Stimulated activated naive B cell treated with anti-CD40 and anti-IgM and Interleukin-4, amounts not matched to agents 10 μg/mL and 1 μg/mL and 100 μg/mL, for 72 hours (primary cell): Measurements from ENCODE around the gene DYNLRB1.
"Not testable (repeated sequence)": the region's sequence is repeated elsewhere in the genome, so short reads cannot be mapped to it uniquely, and the experiment has no call there.

ENCODE experiments used
- ATAC-seq, 2 donors: fragments of 150-1000 bp; cut with Tn5 transposase; replicated peaks; 2 replicates each; pipeline ENCODE4 v1.10.0; 2021; ENCODE audit warnings: moderate library complexity in 1 of 2
- DNase-seq: peaks from one replicate; pipeline ENCODE4 v3.0.0; 2021
- H3K27ac Mint-ChIP-seq: one replicate; pipeline ENCODE4 v1.8.0; 2022; ENCODE audit warnings: mild to moderate bottlenecking, mixed read lengths
- H3K27me3 Mint-ChIP-seq, 2 donors: one replicate each; pipeline ENCODE4 v1.8.0; 2022; ENCODE audit warnings: mixed read lengths in 2 of 2
- H3K36me3 Mint-ChIP-seq, 2 donors: one replicate each; pipeline ENCODE4 v1.8.0; 2022; ENCODE audit warnings: mixed read lengths in 2 of 2, mild to moderate bottlenecking in 1 of 2
- H3K4me1 Mint-ChIP-seq, 2 donors: one replicate each; pipeline ENCODE4 v1.8.0; 2022; ENCODE audit warnings: mixed read lengths in 2 of 2, mild to moderate bottlenecking in 1 of 2
- H3K4me3 Mint-ChIP-seq, 2 donors: one replicate each; pipeline ENCODE4 v1.8.0; 2022; ENCODE audit warnings: mild to moderate bottlenecking in 2 of 2, mixed read lengths in 2 of 2, moderate library complexity in 1 of 2
- H3K9me3 Mint-ChIP-seq, 2 donors: one replicate each; pipeline ENCODE4 v1.8.0; 2022; ENCODE audit warnings: mixed read lengths in 2 of 2, mild to moderate bottlenecking in 1 of 2

DYNLRB1 gene

DNA sequence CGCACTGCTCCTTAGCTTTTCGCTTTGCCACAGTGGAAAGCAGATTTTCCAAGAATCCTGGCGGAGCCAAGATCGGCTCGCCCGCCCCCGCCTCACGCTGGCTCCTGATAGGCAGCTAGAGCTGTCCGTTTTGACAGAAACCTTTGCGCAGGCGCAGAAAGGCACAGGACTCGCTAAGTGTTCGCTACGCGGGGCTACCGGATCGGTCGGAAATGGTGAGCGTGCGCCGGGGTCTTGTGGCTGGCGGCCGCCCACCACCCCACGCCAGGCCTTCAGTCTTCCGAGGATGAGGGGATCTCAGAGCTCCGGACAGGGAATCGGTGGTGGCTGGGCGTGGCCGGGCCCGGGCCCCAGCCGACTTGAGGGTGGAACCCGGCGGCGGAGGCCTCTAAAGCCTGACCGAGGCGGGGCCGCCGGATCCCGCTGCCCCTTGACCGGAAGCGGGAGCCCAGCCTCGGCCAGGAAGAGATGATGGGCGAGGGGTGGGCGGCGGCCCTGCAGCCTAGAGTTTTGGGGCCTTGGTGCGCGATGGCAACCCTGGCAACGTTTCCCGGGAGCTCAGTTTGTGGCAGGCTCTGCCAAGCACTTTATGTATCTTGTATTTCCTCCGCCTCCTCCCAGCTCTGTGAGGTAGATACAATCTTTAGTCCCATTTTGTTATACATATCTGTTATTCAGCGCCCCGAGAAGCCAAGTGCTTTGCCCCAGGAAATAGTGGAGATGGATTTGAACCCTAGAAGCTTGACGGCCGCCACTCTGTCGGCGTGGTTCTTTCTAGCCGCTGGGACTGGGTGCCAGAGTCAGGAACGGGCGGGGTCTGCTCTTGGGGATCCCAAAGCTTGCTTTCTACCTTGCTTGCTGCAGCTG, at the start of gene DYNLRB1:
DYNLRB1 (plus strand) TSS at position 176 of the 867 bp plus-strand sequence; CDS start at position 213, 37 bp downstream.
- Mint-ChIP-seq H3K4me3 (peak within 1 kb of the TSS; percentile 95 to 99), H3K36me3 (peaks cover 13% of the 10 kb centered on the region in 2 donors), H3K27ac (peak within 1 kb of the TSS; percentile 99), H3K27me3 (no peaks in the 10 kb centered on the region), H3K4me1 (peaks cover 26 to 50% of the 10 kb centered on the region in 2 donors), H3K9me3 (no peaks in the 10 kb centered on the region)
- ATAC-seq (peak; percentile 87 to 91), DNase-seq (peak; percentile 90)

DNA sequence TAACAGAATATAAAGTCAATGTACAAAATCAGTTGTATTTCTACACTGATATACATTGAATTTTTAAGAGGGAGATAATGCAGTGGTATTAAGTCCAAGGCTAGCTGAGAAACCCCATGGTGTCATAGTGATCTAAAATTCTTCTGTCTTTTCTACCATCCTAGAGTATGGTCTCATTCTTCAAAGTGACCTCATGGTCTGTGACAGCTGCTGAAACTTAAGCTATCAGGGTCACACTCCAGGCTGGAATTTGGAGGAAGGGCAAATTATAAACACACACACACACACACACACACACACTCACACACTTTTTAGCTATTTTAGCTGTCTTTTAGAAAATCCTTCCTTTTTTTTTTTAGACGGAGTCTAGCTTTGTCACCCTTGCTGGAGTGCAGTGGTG, 47.3 kb upstream of the DYNLRB1 start:
- Mint-ChIP-seq H3K9me3 (no peaks in the 10 kb centered on the region), H3K4me3 (no peak overlapping the region), H3K36me3 (peaks cover 26 to 47% of the 10 kb centered on the region in 2 donors)

DNA sequence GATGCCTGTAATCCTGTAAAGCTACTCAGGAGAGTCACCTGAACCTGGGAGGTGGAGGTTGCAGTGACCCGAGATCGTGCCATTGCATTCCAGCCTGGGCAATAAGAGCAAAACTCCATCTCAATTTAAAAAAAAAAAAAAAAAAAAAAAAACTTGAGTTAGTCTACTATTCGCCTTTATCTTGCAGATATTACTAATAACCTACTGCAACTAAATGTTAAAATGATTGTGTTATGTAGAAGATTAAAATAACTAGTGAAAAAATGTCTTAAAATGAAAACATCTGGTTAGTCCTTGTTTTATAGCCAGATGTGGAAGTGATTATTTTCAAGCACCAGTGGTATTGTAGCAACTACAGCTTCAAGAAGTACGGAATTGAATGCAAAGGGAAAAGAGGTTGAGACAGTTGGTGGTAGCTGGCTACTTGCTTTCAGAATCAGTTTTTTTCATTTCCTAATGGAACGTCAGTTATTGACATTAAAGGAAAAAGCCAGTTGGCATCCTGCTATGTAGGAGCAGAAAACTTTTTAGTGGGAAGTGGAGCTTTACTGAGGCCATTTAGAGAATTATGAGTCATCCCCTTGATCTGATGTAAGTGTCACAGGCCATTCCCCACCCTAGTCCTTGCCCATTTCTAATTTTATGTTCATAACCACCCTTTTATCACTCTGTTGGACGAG, 43.8 kb upstream of the DYNLRB1 start:
- peak in 1 of 2 donors; percentile 45 for ATAC-seq
- Mint-ChIP-seq H3K27me3 (no peaks in the 10 kb centered on the region), H3K36me3 (peaks cover 28 to 45% of the 10 kb centered on the region in 2 donors), H3K27ac (no peak overlapping the region), H3K9me3 (no peaks in the 10 kb centered on the region), H3K4me1 (peaks cover 8 to 15% of the 10 kb centered on the region in 2 donors), H3K4me3 (no peak overlapping the region)
- no peak for DNase-seq

More for the DNA sequence above, 47.3 kb upstream of the DYNLRB1 start:
- no peak for ATAC-seq
- Mint-ChIP-seq H3K4me1 (peaks cover 0 to 7% of the 10 kb centered on the region in 2 donors), H3K27me3 (no peaks in the 10 kb centered on the region), H3K27ac (no peak overlapping the region)
- DNase-seq = no peak

DNA sequence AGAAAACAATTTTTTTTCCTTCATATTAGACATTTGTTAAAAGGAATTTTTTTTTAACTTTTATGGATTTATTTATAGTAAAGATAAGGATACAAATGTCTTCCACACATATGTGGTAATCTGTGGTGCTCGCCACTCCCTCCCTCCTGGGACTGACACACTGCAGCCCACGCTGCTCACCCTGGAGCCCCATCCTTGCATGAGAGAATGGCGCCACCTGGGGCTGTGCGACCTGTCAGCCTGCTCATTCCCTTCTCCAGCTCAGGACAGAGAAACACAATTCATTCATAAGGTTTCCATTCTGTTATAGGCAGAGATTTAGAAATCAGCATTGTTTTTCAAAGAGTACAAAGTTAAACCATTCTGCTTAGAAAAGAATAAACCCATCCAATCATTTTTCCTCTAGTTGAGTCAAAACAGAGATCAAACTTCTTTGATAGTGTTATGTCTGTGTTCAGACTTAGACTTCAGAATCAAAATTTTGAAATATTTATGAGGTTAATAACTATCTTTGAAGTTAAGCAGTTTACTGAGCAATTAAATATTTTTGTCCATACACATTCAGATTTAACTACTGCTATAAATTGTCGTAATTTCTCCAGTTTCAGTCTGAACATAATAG, 42.8 kb upstream of the DYNLRB1 start:
- ATAC-seq = peak; percentile 71 to 76
- Mint-ChIP-seq H3K27ac (no peak overlapping the region), H3K27me3 (no peaks in the 10 kb centered on the region), H3K9me3 (no peaks in the 10 kb centered on the region), H3K4me3 (no peak overlapping the region), H3K36me3 (peaks cover 28 to 45% of the 10 kb centered on the region in 2 donors), H3K4me1 (peaks cover 8 to 15% of the 10 kb centered on the region in 2 donors)
- DNase-seq = no peak

DNA sequence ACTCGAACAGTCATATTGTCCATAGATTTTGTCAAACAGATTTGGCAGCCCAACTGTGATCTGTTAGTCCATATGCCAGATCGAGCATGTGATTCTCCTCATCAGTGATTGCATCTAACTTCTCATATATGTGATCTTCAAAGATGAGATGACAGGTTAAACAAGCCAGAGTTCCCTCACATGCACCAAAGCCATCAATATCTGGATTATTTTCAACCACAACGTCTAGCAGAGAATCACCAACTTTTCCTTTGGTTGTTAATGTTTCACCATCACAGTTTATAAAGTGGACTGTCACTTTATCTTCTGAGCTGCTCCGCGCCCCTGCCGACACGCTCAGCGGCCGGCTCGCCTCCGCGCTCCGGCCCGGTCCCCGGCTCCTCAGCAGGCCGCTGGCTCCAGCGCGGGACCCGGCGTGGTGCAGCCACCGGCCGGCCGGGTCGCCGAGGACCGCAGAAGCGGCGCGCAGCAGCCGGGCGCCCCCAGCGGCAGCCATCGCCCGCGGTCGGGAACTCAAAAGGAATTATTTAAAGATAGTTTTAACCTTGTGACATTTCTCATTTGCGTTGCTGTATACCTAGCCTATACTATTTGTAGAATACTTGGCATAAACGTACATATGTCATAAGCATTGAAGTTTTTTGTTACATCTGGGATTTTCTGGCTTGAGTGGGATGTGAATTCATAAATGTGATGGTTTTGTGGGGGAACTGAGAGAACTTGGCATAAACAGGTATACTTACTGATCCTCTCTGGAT, 40.1 kb upstream of the DYNLRB1 start:
- peak; percentile 80 to 84 for ATAC-seq
- no peaks in the 10 kb centered on the region for H3K9me3 Mint-ChIP-seq
- H3K4me3 Mint-ChIP-seq = no peak overlapping the region
- no peaks in the 10 kb centered on the region for H3K27me3 Mint-ChIP-seq
- H3K27ac Mint-ChIP-seq = peak overlapping the region; percentile 47
- peaks cover 8 to 15% of the 10 kb centered on the region in 2 donors for H3K4me1 Mint-ChIP-seq
- H3K36me3 Mint-ChIP-seq = peaks cover 38 to 45% of the 10 kb centered on the region in 2 donors
- DNase-seq = peak; percentile 11

DNA sequence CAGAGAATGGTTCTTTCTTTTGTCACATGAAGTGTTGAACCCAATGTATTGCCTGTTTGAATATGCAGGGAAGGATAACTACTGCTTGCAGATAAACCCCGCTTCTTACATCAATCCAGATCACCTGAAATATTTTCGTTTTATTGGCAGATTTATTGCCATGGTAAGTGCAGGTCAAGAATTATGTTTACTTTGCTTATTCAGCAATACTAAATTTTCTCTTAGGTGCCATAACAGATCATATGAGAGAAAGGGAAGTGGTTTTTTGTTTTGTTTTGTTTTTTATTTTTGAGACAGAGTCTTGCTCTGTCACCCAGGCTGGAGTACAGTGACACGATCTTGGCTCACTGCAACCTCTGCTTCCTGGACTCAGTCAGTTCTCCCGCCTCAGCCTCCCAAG, 36.6 kb upstream of the DYNLRB1 start:
- ATAC-seq (no peak), DNase-seq (no peak)
- Mint-ChIP-seq H3K4me1 (peaks cover 8 to 10% of the 10 kb centered on the region in 2 donors), H3K9me3 (peaks cover 0 to 4% of the 10 kb centered on the region in 2 donors), H3K27me3 (no peaks in the 10 kb centered on the region), H3K27ac (no peak overlapping the region), H3K4me3 (no peak overlapping the region), H3K36me3 (peaks cover 55 to 60% of the 10 kb centered on the region in 2 donors)

DNA sequence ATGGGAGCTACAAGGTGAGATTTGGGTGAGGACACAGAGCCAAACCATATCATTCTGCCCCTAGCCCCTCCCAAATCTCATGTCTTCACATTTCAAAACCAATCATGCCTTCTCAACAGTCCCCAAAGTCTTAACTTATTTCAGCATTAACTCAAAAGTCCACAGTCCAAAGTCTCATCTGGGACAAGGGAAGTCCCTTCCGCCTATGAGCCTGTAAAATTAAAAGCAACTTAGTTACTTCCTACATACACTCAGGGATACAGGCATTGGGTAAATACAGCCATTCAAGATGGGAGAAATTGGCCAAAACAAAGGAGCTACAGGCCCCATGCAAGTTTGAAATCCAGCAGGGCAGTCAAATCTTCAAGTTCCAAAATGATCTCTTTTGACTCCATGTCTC, 34.1 kb upstream of the DYNLRB1 start:
- not testable (repeated sequence) for DNase-seq, H3K4me3 Mint-ChIP-seq, H3K27ac Mint-ChIP-seq, H3K4me1 Mint-ChIP-seq, H3K9me3 Mint-ChIP-seq, H3K27me3 Mint-ChIP-seq, ATAC-seq
- peaks cover 48 to 58% of the 10 kb centered on the region in 2 donors for H3K36me3 Mint-ChIP-seq

DNA sequence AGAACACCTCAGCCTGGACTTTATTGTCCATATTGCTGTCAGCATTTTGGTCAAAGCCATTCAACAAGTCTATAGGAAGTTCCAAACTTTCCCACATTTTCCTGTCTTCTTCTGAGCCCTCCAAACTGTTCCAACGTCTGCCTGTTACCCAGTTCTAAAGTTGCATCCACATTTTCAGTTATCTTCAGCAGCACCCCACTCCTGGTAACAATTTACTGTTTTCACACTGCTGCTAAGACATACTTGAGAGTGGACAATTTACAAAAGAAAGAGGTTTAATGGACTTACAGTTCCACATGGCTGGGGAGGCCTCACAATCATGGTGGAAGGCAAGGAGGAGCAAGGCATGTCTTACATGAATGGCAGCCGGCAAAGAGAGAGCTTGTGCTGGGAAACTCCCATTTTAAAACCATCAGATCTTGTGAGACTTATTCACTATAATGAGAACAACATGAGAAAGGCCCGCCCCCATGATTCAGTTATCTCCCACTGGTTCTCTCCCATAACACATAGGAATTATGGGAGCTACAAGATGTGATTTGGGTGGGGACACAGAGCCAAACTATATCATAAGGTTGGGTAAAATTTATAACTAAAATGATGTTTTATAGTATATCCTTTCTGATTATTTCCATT, 32.5 kb upstream of the DYNLRB1 start:
- H3K36me3 Mint-ChIP-seq = peaks cover 53 to 67% of the 10 kb centered on the region in 2 donors
- not testable (repeated sequence) for H3K27me3 Mint-ChIP-seq, H3K4me1 Mint-ChIP-seq, DNase-seq, H3K4me3 Mint-ChIP-seq, ATAC-seq, H3K9me3 Mint-ChIP-seq
- peak overlapping the region; percentile 80 for H3K27ac Mint-ChIP-seq

DNA sequence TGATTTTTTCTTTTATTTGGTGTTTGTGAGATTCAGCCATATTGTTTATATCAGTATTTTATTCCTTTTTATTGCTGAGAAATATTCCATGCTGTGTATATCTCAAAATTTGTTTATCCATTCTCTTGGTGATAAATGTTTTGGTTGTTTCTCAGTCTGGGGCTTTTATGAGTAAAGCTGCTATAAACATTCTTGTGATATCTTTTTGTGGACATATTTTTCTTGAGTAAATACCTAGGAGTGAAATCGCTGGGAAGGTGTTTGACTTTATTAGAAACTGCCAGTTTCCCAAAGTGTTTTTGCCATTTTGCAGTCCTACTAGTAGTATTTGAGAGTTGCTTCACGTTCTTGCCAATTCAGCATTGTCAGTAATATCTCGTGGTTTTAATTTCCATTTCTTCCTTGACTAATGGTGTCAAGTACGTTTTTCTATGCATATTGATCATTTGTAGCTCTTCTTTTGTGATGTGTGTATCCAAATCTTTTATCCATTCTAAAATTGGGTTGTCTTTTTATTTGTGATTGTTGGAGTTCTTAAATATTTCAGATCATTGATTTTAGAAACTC, 31.1 kb upstream of the DYNLRB1 start:
- DNase-seq (no peak), ATAC-seq (no peak)
- peaks cover 51 to 65% of the 10 kb centered on the region in 2 donors for H3K36me3 Mint-ChIP-seq
- H3K9me3 Mint-ChIP-seq = peaks cover 0 to 4% of the 10 kb centered on the region in 2 donors
- no peak overlapping the region for H3K4me3 Mint-ChIP-seq
- H3K27me3 Mint-ChIP-seq = no peaks in the 10 kb centered on the region
- H3K27ac Mint-ChIP-seq = no peak overlapping the region
- peaks cover 0 to 2% of the 10 kb centered on the region in 2 donors for H3K4me1 Mint-ChIP-seq

DNA sequence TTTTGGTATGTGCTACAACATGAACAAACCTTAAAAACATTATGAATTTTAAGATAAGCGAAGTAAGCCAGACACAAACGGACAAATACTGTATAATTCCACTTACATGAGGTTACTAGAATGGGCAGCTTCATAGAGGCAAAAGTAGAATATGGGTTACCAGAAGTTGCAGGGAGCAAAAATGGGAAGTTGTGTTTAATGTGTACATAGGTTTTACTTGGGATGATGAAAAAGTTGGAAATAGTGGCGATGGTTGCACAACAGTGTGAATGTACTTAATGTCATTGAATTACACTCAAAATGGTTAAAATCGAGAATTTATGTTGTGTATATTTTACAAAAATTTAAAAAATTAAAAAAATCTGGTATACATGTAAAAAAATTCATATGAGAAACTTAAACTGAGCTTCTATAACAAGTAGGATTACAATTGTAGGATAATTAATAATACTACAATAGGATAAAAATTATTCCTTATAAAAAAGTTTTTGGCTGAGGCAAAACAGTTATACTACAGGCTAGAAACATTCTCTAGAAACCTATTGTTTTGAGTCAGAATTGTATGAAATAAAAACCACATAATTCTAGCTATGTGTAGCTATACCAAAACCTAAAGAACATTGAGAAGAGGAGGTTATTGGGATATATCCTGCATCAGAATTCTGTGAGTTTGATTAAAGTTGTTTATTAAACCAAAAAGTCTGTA, 24.8 kb upstream of the DYNLRB1 start:
- no peak for ATAC-seq
- peaks cover 11 to 25% of the 10 kb centered on the region in 2 donors for H3K4me1 Mint-ChIP-seq
- no peaks in the 10 kb centered on the region for H3K27me3 Mint-ChIP-seq
- peaks cover 51 to 59% of the 10 kb centered on the region in 2 donors for H3K36me3 Mint-ChIP-seq
- H3K27ac Mint-ChIP-seq = no peak overlapping the region
- H3K4me3 Mint-ChIP-seq = no peak overlapping the region
- no peaks in the 10 kb centered on the region for H3K9me3 Mint-ChIP-seq
- no peak for DNase-seq

DNA sequence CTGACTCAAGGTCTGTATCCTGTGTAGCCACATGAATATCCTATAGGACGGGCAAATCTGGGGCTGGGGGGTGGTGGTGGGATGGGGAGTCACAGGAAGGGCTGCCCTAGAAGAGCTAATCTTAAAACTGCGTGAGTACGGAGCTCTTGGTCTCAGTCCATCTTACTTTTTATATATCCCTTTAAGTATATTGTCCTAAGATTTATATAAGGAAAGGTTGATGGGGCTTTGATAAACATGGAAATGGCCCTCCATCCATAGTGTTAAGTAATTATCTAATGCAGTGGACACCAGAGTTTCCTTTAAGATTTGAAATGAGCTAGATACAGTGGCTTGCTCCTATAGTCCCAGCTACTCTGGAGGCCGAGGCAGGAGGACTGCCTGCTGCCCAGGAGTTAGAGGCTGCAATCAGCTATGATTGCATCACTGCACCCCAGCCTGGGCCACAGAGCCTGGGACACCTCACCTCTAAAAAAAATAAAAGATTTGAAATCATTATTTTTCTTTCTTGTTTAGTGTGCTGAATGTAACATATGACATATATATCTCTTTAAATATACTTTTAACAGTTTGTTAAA, 24.2 kb upstream of the DYNLRB1 start:
- no peak overlapping the region for H3K4me3 Mint-ChIP-seq
- ATAC-seq (no peak), DNase-seq (no peak)
- peaks cover 52 to 60% of the 10 kb centered on the region in 2 donors for H3K36me3 Mint-ChIP-seq
- H3K9me3 Mint-ChIP-seq = no peaks in the 10 kb centered on the region
- H3K27ac Mint-ChIP-seq = no peak overlapping the region
- H3K4me1 Mint-ChIP-seq = peaks cover 11 to 27% of the 10 kb centered on the region in 2 donors
- H3K27me3 Mint-ChIP-seq = no peaks in the 10 kb centered on the region

DNA sequence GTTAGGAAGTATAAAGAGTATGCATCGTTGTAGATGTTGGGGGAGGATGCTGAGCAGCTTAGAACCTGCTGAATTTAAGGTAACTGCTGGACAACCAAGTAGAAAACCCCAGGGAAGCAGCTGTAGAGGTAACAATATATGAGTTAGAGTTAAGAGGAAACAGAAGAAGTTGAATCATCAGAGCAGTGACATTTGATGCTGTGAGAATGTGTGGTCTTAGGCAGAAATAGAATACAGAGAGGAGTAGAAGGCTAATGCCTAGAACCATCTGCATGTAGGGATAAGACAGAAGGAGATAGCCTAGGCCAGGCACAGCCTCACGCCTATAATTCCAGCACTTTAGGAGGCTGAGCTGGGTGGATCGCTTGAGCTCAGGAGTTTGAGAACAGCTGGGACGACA, 22.6 kb upstream of the DYNLRB1 start:
- H3K27ac Mint-ChIP-seq = peak overlapping the region; percentile 37
- no peak overlapping the region for H3K4me3 Mint-ChIP-seq
- no peaks in the 10 kb centered on the region for H3K27me3 Mint-ChIP-seq
- peaks cover 60 to 66% of the 10 kb centered on the region in 2 donors for H3K36me3 Mint-ChIP-seq
- H3K9me3 Mint-ChIP-seq = peaks cover 0 to 5% of the 10 kb centered on the region in 2 donors
- ATAC-seq (peak; percentile 22 to 33), DNase-seq (no peak)
- peaks cover 11 to 27% of the 10 kb centered on the region in 2 donors for H3K4me1 Mint-ChIP-seq
